A549 (cell line): Measurements from ENCODE around the gene BRICD5. TPM values are rescaled to one million over a fixed set of nuclear protein-coding genes. Genes with fewer than 3 reads are reported as not detected.

ENCODE experiments used
- ATAC-seq, 2 experiments: fragments of 200-7000 bp in 1 of 2; fragments of >200 bp in 1 of 2; cut with Nextera tagmentation in 1 of 2; cut with Tn5 transposase in 1 of 2; 3 replicates each; pipeline versions ENCODE4 v1.8.0 to v1.9.1; 2018 to 2020; ENCODE audit warnings: mild to moderate bottlenecking in 1 of 2, moderate library complexity in 1 of 2
- CTCF ChIA-PET: fragments of 300-600 bp; sonication (Branson Sonifier 250); formaldehyde crosslinking; extraction: SDS; loops from one replicate; lab custom pipeline; 2021; ENCODE audit warnings: antibody characterized with exemption, inconsistent platforms; lab: Yijun Ruan, JAX
- POLR2A ChIA-PET: fragments of 350-600 bp; formaldehyde crosslinking; extraction: SDS; loops from one replicate; lab custom pipeline; 2021; ENCODE audit warnings: antibody characterized with exemption, inconsistent platforms; lab: Yijun Ruan, JAX
- DNase-seq, 2 experiments: peaks; one replicate each; pipeline versions ENCODE4 v3.0.0 to v3.0.0-alpha.2; 2011 to 2016; ENCODE audit warnings: low read depth in 1 of 2, low spot score in 1 of 2
- FAIRE-seq: peaks from 2 replicates; lab custom pipeline; 2011; peaks lifted over from hg19 to GRCh38; lab: Jason Lieb, UNC
- H3K27ac ChIP-seq, 2 experiments: fragments of >200 bp; sonication (Bioruptor Twin); formaldehyde crosslinking; 3 replicates each; pipeline ENCODE4 v1.5.1; 2016 to 2017
- H3K4me1 ChIP-seq: fragments of >200 bp; sonication (Bioruptor Twin); formaldehyde crosslinking; 3 replicates; pipeline ENCODE4 v1.6.1; 2016
- H3K4me2 ChIP-seq: fragments of >200 bp; sonication (Bioruptor Twin); formaldehyde crosslinking; 3 replicates; pipeline ENCODE4 v1.6.1; 2016
- H3K4me3 ChIP-seq: fragments of >200 bp; sonication (Bioruptor Twin); formaldehyde crosslinking; 3 replicates; pipeline ENCODE4 v1.5.1; 2016
- H3K9me3 ChIP-seq: fragments of >200 bp; sonication (Bioruptor Twin); formaldehyde crosslinking; 3 replicates; pipeline ENCODE4 v1.6.1; 2016
- BHLHE40 ChIP-seq: IDR thresholded peaks from 2 replicates; pipeline ENCODE4 v1.6.1; 2012; ENCODE audit warnings: low read depth, low read length, inconsistent platforms
- CHD2 ChIP-seq: fragments of 150-350 bp; IDR thresholded peaks from 2 replicates; pipeline ENCODE4 v1.6.1; 2014; ENCODE audit warnings: low read length; ENCODE audit not compliant: partially characterized antibody
- CTCF ChIP-seq: fragments of >200 bp; sonication (Bioruptor Twin); formaldehyde crosslinking; IDR thresholded peaks from 3 replicates; pipeline ENCODE4 v1.5.1; 2016
- EHF ChIP-seq: fragments of 250-450 bp; sonication (Bioruptor Pico); IDR thresholded peaks from 2 replicates; pipeline ENCODE4 v1.5.0; 2020; ENCODE audit warnings: mild to moderate bottlenecking
- ELK1 ChIP-seq: fragments of 150-350 bp; IDR thresholded peaks from 2 replicates; pipeline ENCODE4 v1.6.1; 2014; ENCODE audit warnings: low read depth, mild to moderate bottlenecking, low read length
- ESRRA ChIP-seq: fragments of 150-350 bp; IDR thresholded peaks from 2 replicates; pipeline ENCODE4 v1.6.1; 2014; ENCODE audit warnings: mild to moderate bottlenecking, low read length, borderline replicate concordance
- FOSL2 ChIP-seq, 2 experiments: fragments of 450-650 bp in 1 of 2; fragments of >200 bp in 1 of 2; sonication (Bioruptor Twin) in 1 of 2; formaldehyde crosslinking; IDR thresholded peaks; 2 replicates each; pipeline versions ENCODE4 v1.5.0 to v1.6.1; 2016 to 2020; ENCODE audit warnings: mild to moderate bottlenecking in 1 of 2, moderate library complexity in 1 of 2
- FOXS1 ChIP-seq: fragments of 250-450 bp; sonication (Bioruptor Pico); IDR thresholded peaks from 2 replicates; pipeline ENCODE4 v1.5.0; 2020; ENCODE audit warnings: mild to moderate bottlenecking, moderate library complexity
- HDAC2 ChIP-seq: fragments of 200-600 bp; sonication (generic); IDR thresholded peaks from 2 replicates; pipeline ENCODE4 v1.6.1; 2016
- HOXB5 ChIP-seq: fragments of 250-450 bp; sonication (Bioruptor Pico); IDR thresholded peaks from 2 replicates; pipeline ENCODE4 v1.5.0; 2020; ENCODE audit warnings: mild to moderate bottlenecking, moderate library complexity
- JUNB ChIP-seq: fragments of >200 bp; sonication (Bioruptor Twin); formaldehyde crosslinking; IDR thresholded peaks from 2 replicates; pipeline ENCODE4 v1.6.1; 2016
- KDM5A ChIP-seq: fragments of 200-600 bp; sonication (generic); IDR thresholded peaks from 2 replicates; pipeline ENCODE4 v1.6.1; 2016; ENCODE audit warnings: antibody characterized with exemption, mild to moderate bottlenecking
- NR3C1 ChIP-seq: fragments of >200 bp; sonication (Bioruptor Twin); formaldehyde crosslinking; IDR thresholded peaks from 3 replicates; pipeline ENCODE4 v1.6.1; 2017
- PHF8 ChIP-seq: fragments of 200-600 bp; sonication (generic); IDR thresholded peaks from 2 replicates; pipeline ENCODE4 v1.6.1; 2016; ENCODE audit warnings: low read depth, mild to moderate bottlenecking, antibody characterized with exemption, moderate library complexity, borderline replicate concordance
- POLR2A ChIP-seq: IDR thresholded peaks from 2 replicates; pipeline ENCODE4 v1.6.1; 2012; ENCODE audit warnings: mild to moderate bottlenecking, low read length
- SREBF2 ChIP-seq: fragments of 450-650 bp; IDR thresholded peaks from 2 replicates; pipeline ENCODE4 v1.6.1; 2014; ENCODE audit warnings: mild to moderate bottlenecking, moderate library complexity
- TP53 ChIP-seq: fragments of 250-450 bp; sonication (Bioruptor Pico); IDR thresholded peaks from 2 replicates; pipeline ENCODE4 v1.5.0; 2021; ENCODE audit warnings: mild to moderate bottlenecking, moderate library complexity
- ZC3H11A ChIP-seq: fragments of 450-650 bp; IDR thresholded peaks from 2 replicates; pipeline ENCODE4 v1.6.1; 2014; ENCODE audit warnings: antibody characterized with exemption, mild to moderate bottlenecking
- ZSCAN20 ChIP-seq: fragments of 250-450 bp; sonication (Bioruptor Pico); IDR thresholded peaks from 2 replicates; pipeline ENCODE4 v1.8.0; 2022; ENCODE audit warnings: mild to moderate bottlenecking, moderate library complexity
- WGBS: methylation state at CpG from one replicate; pipeline ENCODE4 v1.1.6; 2017; ENCODE audit errors: missing lambda C conversion rate; 5-methylcytosine and 5-hydroxymethylcytosine counted together
- polyA plus RNA-seq, 4 experiments: library from polyadenylated mRNA; depleted of rRNA in 3 of 4; stranded (reverse); fragments of >200 nt; fragmentation: RNase III in 1 of 4; extraction: RNeasy Plus Mini Kit Qiagen cat#74134 plus additional on column Dnase treatment in 1 of 4; gene quantifications; 2 replicates in 3 of 4; 3 replicates in 1 of 4; pipeline ENCODE4 v1.2.3, GENCODE V29; 2011 to 2017
- TF ChIP-seq, protein P1 (sequence below): fragments of 250-450 bp; sonication (Bioruptor Pico); IDR thresholded peaks from 2 replicates; pipeline ENCODE4 v1.5.0; 2020; ENCODE audit warnings: low read depth, mild to moderate bottlenecking, moderate library complexity
- TF ChIP-seq, protein P2 (sequence below): IDR thresholded peaks from 2 replicates; pipeline ENCODE4 v1.6.1; 2012; ENCODE audit warnings: low read depth, borderline replicate concordance

The BRICD5 gene
- polyA plus RNA-seq, 2 of the 4 experiments (the other 2 are of a cell fraction), result 2.0 to 9.1 TPM

- TF ChIP-seq, protein P1, sequence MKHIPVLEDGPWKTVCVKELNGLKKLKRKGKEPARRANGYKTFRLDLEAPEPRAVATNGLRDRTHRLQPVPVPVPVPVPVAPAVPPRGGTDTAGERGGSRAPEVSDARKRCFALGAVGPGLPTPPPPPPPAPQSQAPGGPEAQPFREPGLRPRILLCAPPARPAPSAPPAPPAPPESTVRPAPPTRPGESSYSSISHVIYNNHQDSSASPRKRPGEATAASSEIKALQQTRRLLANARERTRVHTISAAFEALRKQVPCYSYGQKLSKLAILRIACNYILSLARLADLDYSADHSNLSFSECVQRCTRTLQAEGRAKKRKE (CRISPR knock-in tag), result peak; percentile 100
- TF ChIP-seq FOXS1 (peak; percentile 100), EHF (CRISPR knock-in tag) (peak; percentile 99), HDAC2 (no peak), POLR2A (peak; percentile 86; the same call in 1 of the 2 replicates), HOXB5 (CRISPR knock-in tag) (peak; percentile 100)
These were observed 4.0 kb upstream of the BRICD5 start, which contains the start of gene PGP (continued) for GRCh38 chr16:2214719-2214968.

- 0% methylated on average over 18 of the region's 98 CpGs for WGBS
- POLR2A ChIA-PET, result interaction anchor here (1.0 to 3.1 kb wide), 9 partner anchors 8 to 468 kb away, joined by 3 to 31 read pairs (median 5); partner anchors contain the start of genes ECI1, KCTD5, MLST8 and TRAF7
- Histone ChIP-seq H3K9me3 (no peaks in the 10 kb centered on the region), H3K4me2 (peak overlapping the region; percentile 100), H3K4me3 (peak overlapping the region; percentile 98), H3K4me1 (peaks cover 30% of the 10 kb centered on the region), H3K27ac (peak overlapping the region; percentile 89 to 95)
- DNase-seq (no peak), ATAC-seq (peak in 1 of 2 experiments; percentile 28; a peak in 3 of 6 replicates)
- peak; percentile 54; the same call in 1 of the 2 replicates for TF ChIP-seq PHF8
- TF ChIP-seq SREBF2, result no peak
- TF ChIP-seq, all 56 proteins: peak for 1
- CTCF ChIA-PET, result interaction anchor here (1.0 kb wide), 2 partner anchors 8 to 11 kb away, joined by 3 read pairs; partner anchors contain the start of gene MLST8
- FAIRE-seq, result no peak
These were observed 3.4 kb upstream of the BRICD5 start for GRCh38 chr16:2213817-2214718.

DNA sequence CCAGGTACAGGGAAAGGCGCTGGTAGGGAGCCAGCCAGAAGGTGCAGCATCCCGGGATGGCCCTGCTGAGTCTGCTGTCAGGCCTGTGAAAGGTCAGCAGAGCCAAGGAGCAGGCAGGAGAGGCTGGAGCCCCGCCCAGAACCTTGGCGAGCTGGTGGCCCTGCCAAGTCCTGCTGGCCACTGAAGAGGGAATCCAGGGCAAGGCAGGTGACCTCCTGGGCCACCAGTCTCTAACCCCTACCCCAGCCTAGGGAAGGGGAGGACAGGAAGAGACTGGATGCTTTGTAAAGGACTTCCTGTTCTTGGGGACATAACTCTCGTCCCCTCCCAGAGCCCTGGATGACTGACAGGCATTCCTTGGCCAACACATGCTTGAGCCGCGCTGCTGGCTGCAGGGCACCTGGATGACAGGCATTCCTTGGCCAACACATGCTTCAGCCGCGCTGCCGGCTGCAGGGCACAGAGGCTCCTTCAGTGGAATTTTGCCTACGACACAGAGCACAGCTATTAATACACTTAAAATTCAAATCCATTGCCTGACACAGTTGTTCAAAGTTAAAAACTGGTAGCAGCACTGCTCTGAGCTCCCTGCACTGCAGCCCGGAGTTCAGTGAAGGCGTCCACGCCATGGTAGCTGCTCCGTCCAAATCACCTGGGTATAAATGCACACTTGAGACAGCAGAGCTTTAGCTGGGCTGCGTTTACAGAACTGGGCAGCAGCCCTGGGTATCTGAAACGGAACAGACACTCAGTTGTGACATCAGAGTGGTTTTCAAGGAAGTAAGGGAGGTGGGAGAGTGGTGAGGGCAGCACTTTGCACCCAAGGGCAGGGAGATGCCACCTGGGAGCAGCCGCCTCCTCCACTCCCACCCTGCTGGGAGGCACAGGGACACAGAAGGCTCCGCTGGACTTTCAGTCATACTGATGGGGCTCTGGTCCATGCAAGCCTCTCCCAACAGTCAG is 2.0 kb upstream of the BRICD5 start:
- WGBS, result 57% methylated on average over 18 of the region's 19 CpGs
- H3K4me2 ChIP-seq, result peak overlapping the region; percentile 100
- DNase-seq (no peak), ATAC-seq (no peak), FAIRE-seq (no peak)
- CTCF ChIA-PET, result interaction anchor here (1.0 to 1.3 kb wide), 3 partner anchors 13 to 288 kb away, joined by 3 read pairs; no protein-coding TSS in a partner anchor
- peak overlapping the region; percentile 98 for H3K4me3 ChIP-seq
- TF ChIP-seq NR3C1 (no peak), CHD2 (no peak), PHF8 (no peak), ELK1 (no peak), HDAC2 (no peak), BHLHE40 (no peak), ZSCAN20 (CRISPR knock-in tag) (no peak), FOSL2 (IDR thresholded peaks at IDR 0.05) (no peak), FOSL2 (CRISPR knock-in tag; IDR thresholded peaks at IDR 0.05) (no peak), CTCF (no peak), JUNB (no peak), KDM5A (no peak), TP53 (CRISPR knock-in tag) (no peak), ZC3H11A (no peak), ESRRA (no peak)
- TF ChIP-seq, protein P1 (CRISPR knock-in tag), result no peak
- TF ChIP-seq, protein P2, sequence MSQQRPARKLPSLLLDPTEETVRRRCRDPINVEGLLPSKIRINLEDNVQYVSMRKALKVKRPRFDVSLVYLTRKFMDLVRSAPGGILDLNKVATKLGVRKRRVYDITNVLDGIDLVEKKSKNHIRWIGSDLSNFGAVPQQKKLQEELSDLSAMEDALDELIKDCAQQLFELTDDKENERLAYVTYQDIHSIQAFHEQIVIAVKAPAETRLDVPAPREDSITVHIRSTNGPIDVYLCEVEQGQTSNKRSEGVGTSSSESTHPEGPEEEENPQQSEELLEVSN, result no peak
- H3K4me1 ChIP-seq, result peaks cover 30% of the 10 kb centered on the region
- peak overlapping the region in 1 of 2 experiments; percentile 95; a peak in 3 of 6 replicates for H3K27ac ChIP-seq
- POLR2A ChIA-PET, result interaction anchor here (1.1 kb wide), 1 partner anchor 57 kb away, joined by 3 read pairs; the partner anchor contains the start of gene TRAF7
- H3K9me3 ChIP-seq, result no peaks in the 10 kb centered on the region
